SK-N-SH (cell line): ENCODE results near the gene PLCB3. TPM values are rescaled to one million over a fixed set of nuclear protein-coding genes. Genes with fewer than 3 reads are reported as not detected.

Experiments used
- CTCF ChIA-PET: fragments of 300-600, 350-600 bp; formaldehyde crosslinking; extraction: SDS; loops from one replicate; lab custom pipeline; 2021; lab: Yijun Ruan, JAX
- POLR2A ChIA-PET: fragments of 350-600 bp; sonication (Branson Sonifier 250); formaldehyde crosslinking; extraction: SDS; loops from one replicate; lab custom pipeline; 2020; ENCODE audit warnings: antibody characterized with exemption, inconsistent platforms; lab: Yijun Ruan, JAX
- DNase-seq: peaks from one replicate; pipeline ENCODE4 v3.0.0; 2012
- H2AFZ ChIP-seq: fragments of 200-600 bp; sonication (generic); 2 replicates; pipeline ENCODE4 v1.8.1; 2016; ENCODE audit warnings: antibody characterized with exemption, mild to moderate bottlenecking, low read depth
- H3F3A ChIP-seq: fragments of 200-600 bp; sonication (generic); replicated peaks from 2 replicates; pipeline ENCODE3; 2016; ENCODE audit warnings: antibody characterized with exemption, mild to moderate bottlenecking; ENCODE audit not compliant: insufficient read depth
- H3K27ac ChIP-seq, 2 experiments: fragments of 200-500 bp in 1 of 2; fragments of 200-600 bp in 1 of 2; sonication (Bioruptor generic) in 1 of 2; sonication (generic), shearing (Covaris generic) in 1 of 2; 2 replicates each; pipeline versions ENCODE4 v1.5.1 to v1.6.1; 2014 to 2016; ENCODE audit warnings: low read depth in 2 of 2, inconsistent platforms in 1 of 2, low read length in 1 of 2, mild to moderate bottlenecking in 1 of 2, mixed read lengths in 1 of 2
- H3K27me3 ChIP-seq: fragments of 200-600 bp; sonication (generic), shearing (Covaris generic); 2 replicates; pipeline ENCODE4 v1.6.1; 2016; ENCODE audit warnings: mixed run types; ENCODE audit not compliant: insufficient read depth
- H3K36me3 ChIP-seq, 2 experiments: fragments of 200-500 bp in 1 of 2; fragments of 200-600 bp in 1 of 2; sonication (Bioruptor generic) in 1 of 2; sonication (generic) in 1 of 2; replicated peaks in 1 of 2; 2 replicates each; pipeline versions ENCODE3 to v1.5.1; 2014 to 2016; ENCODE audit warnings: low read length in 1 of 2, mild to moderate bottlenecking in 1 of 2; ENCODE audit not compliant: insufficient read depth in 2 of 2, control insufficient read depth in 1 of 2
- H3K4me1 ChIP-seq, 2 experiments: fragments of 200-500 bp in 1 of 2; fragments of 200-600 bp in 1 of 2; sonication (Bioruptor generic) in 1 of 2; sonication (generic), shearing (Covaris generic) in 1 of 2; 2 replicates each; pipeline versions ENCODE4 v1.5.1 to v1.6.1; 2014 to 2016; ENCODE audit warnings: low read depth in 1 of 2, low read length in 1 of 2, mixed run types in 1 of 2; ENCODE audit not compliant: insufficient read depth in 2 of 2, control insufficient read depth in 1 of 2
- H3K4me2 ChIP-seq: fragments of 200-600 bp; sonication (generic), shearing (Covaris generic); 2 replicates; pipeline ENCODE4 v1.6.1; 2017; ENCODE audit warnings: mixed run types
- H3K4me3 ChIP-seq, 2 experiments: fragments of 200-500 bp in 1 of 2; fragments of 200-600 bp in 1 of 2; sonication (Bioruptor generic) in 1 of 2; sonication (generic), shearing (Covaris generic) in 1 of 2; 2 replicates each; pipeline versions ENCODE4 v1.5.1 to v1.8.1; 2014 to 2016; ENCODE audit warnings: low read depth in 2 of 2, inconsistent platforms in 1 of 2, low read length in 1 of 2, mild to moderate bottlenecking in 1 of 2, mixed read lengths in 1 of 2, moderate library complexity in 1 of 2
- H3K79me2 ChIP-seq: fragments of 200-600 bp; sonication (generic); 2 replicates; pipeline ENCODE4 v1.8.1; 2017; ENCODE audit warnings: mild to moderate bottlenecking; ENCODE audit not compliant: insufficient read depth
- H3K9ac ChIP-seq: fragments of 200-600 bp; sonication (generic); 2 replicates; pipeline ENCODE4 v1.6.1; 2017; ENCODE audit warnings: mixed run types
- H3K9me2 ChIP-seq: fragments of 200-600 bp; sonication (generic); 2 replicates; pipeline ENCODE4 v1.6.1; 2017; ENCODE audit warnings: mixed run types
- H3K9me3 ChIP-seq: fragments of 200-600 bp; sonication (generic); 2 replicates; pipeline ENCODE4 v1.6.1; 2017; ENCODE audit warnings: mixed run types, mild to moderate bottlenecking, moderate library complexity
- H4K20me1 ChIP-seq: fragments of 200-600 bp; sonication (generic); 2 replicates; pipeline ENCODE4 v1.6.1; 2017; ENCODE audit warnings: mild to moderate bottlenecking, mixed run types; ENCODE audit not compliant: insufficient read depth
- ELF1 ChIP-seq: IDR thresholded peaks from 2 replicates; pipeline ENCODE4 v1.4.0; 2012
- FOSL2 ChIP-seq: IDR thresholded peaks from 2 replicates; pipeline ENCODE4 v1.4.0; 2012; ENCODE audit warnings: low read depth, mild to moderate bottlenecking, moderate library complexity, borderline replicate concordance
- MEF2A ChIP-seq: IDR thresholded peaks from 2 replicates; pipeline ENCODE4 v1.4.0; 2012; ENCODE audit warnings: low read depth, borderline replicate concordance
- NRF1 ChIP-seq: IDR thresholded peaks from 2 replicates; pipeline ENCODE4 v1.6.1; 2012; ENCODE audit warnings: low read depth, mild to moderate bottlenecking, low read length
- POLR2AphosphoS5 ChIP-seq: IDR thresholded peaks from 2 replicates; pipeline ENCODE4 v1.6.1; 2012; ENCODE audit warnings: low read depth, low read length
- RFX5 ChIP-seq: IDR thresholded peaks from 2 replicates; pipeline ENCODE4 v1.6.1; 2012; ENCODE audit warnings: mild to moderate bottlenecking, improper control_type of control experiment, low read length
- TEAD4 ChIP-seq: IDR thresholded peaks from 2 replicates; pipeline ENCODE4 v1.4.0; 2012; ENCODE audit warnings: mild to moderate bottlenecking, borderline replicate concordance; ENCODE audit not compliant: insufficient read depth
- WGBS: methylation state at CpG from one replicate; pipeline ENCODE4 v1.1.6; 2017; ENCODE audit warnings: low lambda C conversion rate; 5-methylcytosine and 5-hydroxymethylcytosine counted together
- polyA plus RNA-seq, 3 experiments: library from polyadenylated mRNA; depleted of rRNA; stranded (reverse); fragments of >200 nt; gene quantifications; 2 replicates each; pipeline ENCODE4 v1.2.3, GENCODE V29; 2012
- TF ChIP-seq, protein P1 (sequence below): IDR thresholded peaks from 2 replicates; pipeline ENCODE4; 2012
- TF ChIP-seq, protein P2 (sequence below): IDR thresholded peaks from 2 replicates; pipeline ENCODE4 v1.4.0; 2012; ENCODE audit warnings: low read depth, borderline replicate concordance

The PLCB3 gene
- polyA plus RNA-seq, 1 of the 3 experiments (the other 2 are of a cell fraction), result 30.4 TPM

DNA sequence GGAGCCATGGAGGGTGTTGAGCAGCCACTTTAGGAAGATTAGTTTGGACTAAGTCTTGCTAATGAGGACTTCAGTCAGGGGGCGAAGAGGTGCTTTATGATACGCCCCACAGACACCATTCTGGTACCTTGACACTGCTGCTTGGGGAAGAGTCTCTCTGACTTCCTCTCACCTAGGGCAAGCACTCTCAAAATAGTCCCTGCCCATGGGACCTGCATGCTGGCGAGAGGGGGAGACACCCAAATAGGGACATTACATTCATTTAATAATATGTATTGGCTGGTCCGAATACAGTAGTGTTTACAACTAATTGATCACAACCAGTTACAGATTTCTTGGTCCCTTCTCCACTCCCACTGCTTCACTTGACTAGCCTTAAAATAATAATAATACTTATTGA is 44.4 kb downstream of the PLCB3 start:
- DNase-seq, result no peak
- POLR2A ChIA-PET, result interaction anchor here (0.7 kb wide), 1 partner anchor 18 kb away, joined by 3 read pairs; no protein-coding TSS in a partner anchor

DNA sequence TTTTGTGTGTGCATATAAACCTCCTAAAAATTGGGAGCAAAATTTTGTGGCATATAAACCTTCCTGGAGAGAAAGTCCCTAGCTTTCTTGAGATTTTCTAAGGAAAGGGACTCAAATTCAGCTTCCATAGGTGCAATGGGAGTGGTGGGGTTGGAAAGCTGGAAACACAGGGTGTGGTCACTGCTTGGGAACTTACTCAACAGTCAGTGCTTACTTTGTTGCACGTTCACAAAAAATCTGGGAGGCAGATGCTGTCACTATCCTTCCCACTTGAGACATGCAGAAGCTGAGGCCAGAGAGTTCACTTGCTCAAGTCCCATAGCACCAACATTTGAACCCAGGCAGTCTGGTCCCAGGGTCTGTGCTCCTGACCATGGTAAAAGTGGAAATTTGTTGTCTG is 44.9 kb downstream of the PLCB3 start:
- ChIA-PET POLR2A (interaction anchor here (0.6 to 0.7 kb wide), 2 partner anchors 8 to 18 kb away, joined by 3 read pairs; no protein-coding TSS in a partner anchor), CTCF (interaction anchor here (1.7 to 1.9 kb wide), 2 partner anchors 11 to 26 kb away, joined by 5 to 12 read pairs; partner anchors contain the start of genes BAD and GPR137)
- H4K20me1 ChIP-seq, result no peaks in the 10 kb centered on the region
- no peak overlapping the region for H3K27ac ChIP-seq
- H3K9me2 ChIP-seq, result no peaks in the 10 kb centered on the region
- H3K4me3 ChIP-seq, result no peak overlapping the region
- H3K4me2 ChIP-seq, result no peak overlapping the region
- 25% methylated on average over 1 of the region's 1 CpG for WGBS
- H3K4me1 ChIP-seq, result peaks cover 0 to 5% of the 10 kb centered on the region in 2 experiments; a peak in 1 of 4 replicates
- no peaks in the 10 kb centered on the region for H3K36me3 ChIP-seq
- peaks cover 13% of the 10 kb centered on the region for H3K27me3 ChIP-seq
- no peak overlapping the region for H2AFZ ChIP-seq
- H3F3A ChIP-seq, result no peaks in the 10 kb centered on the region
- TF ChIP-seq MEF2A (no peak), FOSL2 (no peak), POLR2AphosphoS5 (no peak), NRF1 (no peak)
- TF ChIP-seq, protein P1, sequence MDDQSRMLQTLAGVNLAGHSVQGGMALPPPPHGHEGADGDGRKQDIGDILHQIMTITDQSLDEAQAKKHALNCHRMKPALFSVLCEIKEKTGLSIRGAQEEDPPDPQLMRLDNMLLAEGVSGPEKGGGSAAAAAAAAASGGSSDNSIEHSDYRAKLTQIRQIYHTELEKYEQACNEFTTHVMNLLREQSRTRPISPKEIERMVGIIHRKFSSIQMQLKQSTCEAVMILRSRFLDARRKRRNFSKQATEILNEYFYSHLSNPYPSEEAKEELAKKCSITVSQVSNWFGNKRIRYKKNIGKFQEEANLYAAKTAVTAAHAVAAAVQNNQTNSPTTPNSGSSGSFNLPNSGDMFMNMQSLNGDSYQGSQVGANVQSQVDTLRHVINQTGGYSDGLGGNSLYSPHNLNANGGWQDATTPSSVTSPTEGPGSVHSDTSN, result no peak
- no peaks in the 10 kb centered on the region for H3K9me3 ChIP-seq
- no peaks in the 10 kb centered on the region for H3K79me2 ChIP-seq
- DNase-seq, result no peak
- H3K9ac ChIP-seq, result no peak overlapping the region

More for the DNA sequence above, 44.4 kb downstream of the PLCB3 start:
- Histone ChIP-seq H3F3A (peaks cover under 1% of the 10 kb centered on the region), H3K4me1 (peaks cover 0 to 9% of the 10 kb centered on the region in 2 experiments; a peak in 1 of 4 replicates), H3K4me3 (no peak overlapping the region), H3K79me2 (no peaks in the 10 kb centered on the region), H4K20me1 (no peaks in the 10 kb centered on the region), H3K4me2 (no peak overlapping the region), H3K27ac (no peak overlapping the region), H3K9me2 (no peaks in the 10 kb centered on the region), H3K9ac (no peak overlapping the region), H3K9me3 (no peaks in the 10 kb centered on the region), H3K27me3 (peaks cover 18% of the 10 kb centered on the region), H2AFZ (no peak overlapping the region), H3K36me3 (no peaks in the 10 kb centered on the region)
- CTCF ChIA-PET, result interaction anchor here (1.6 to 1.9 kb wide), 2 partner anchors 8 to 24 kb away, joined by 8 to 12 read pairs; no protein-coding TSS in a partner anchor
- TF ChIP-seq POLR2AphosphoS5, result no peak
- TF ChIP-seq RFX5, result no peak
- no peak for TF ChIP-seq ELF1
- TF ChIP-seq TEAD4, result no peak
- TF ChIP-seq, protein P2, sequence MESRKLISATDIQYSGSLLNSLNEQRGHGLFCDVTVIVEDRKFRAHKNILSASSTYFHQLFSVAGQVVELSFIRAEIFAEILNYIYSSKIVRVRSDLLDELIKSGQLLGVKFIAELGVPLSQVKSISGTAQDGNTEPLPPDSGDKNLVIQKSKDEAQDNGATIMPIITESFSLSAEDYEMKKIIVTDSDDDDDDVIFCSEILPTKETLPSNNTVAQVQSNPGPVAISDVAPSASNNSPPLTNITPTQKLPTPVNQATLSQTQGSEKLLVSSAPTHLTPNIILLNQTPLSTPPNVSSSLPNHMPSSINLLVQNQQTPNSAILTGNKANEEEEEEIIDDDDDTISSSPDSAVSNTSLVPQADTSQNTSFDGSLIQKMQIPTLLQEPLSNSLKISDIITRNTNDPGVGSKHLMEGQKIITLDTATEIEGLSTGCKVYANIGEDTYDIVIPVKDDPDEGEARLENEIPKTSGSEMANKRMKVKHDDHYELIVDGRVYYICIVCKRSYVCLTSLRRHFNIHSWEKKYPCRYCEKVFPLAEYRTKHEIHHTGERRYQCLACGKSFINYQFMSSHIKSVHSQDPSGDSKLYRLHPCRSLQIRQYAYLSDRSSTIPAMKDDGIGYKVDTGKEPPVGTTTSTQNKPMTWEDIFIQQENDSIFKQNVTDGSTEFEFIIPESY, result no peak
- 88% methylated on average over 3 of the region's 4 CpGs for WGBS
